Measurements from ENCODE around the gene CCDC158.
A peak's percentile ranks its signal among the peaks of the same experiment; 100 is the strongest.
"Not testable (repeated sequence)": the region's sequence is repeated elsewhere in the genome, so short reads cannot be mapped to it uniquely, and the experiment has no call there.

Gene CCDC158

GRCh38 chr4:76307660-76308014, 113.3 kb downstream of the CCDC158 start:
- DNase-seq = no peak

GRCh38 chr4:76306882-76307659, 113.9 kb downstream of the CCDC158 start:
- peak; percentile 34 for DNase-seq

- peak; percentile 71 for DNase-seq
Observed at GRCh38 chr4:76305971-76306881, 114.7 kb downstream of the CCDC158 start, which contains the start of gene STBD1. Gene STBD1 (plus strand): TSS chr4:76306733. CDS start chr4:76306770, 37 bp downstream.

GRCh38 chr4:76305033-76305687, 115.8 kb downstream of the CCDC158 start:
- no peak for DNase-seq

GRCh38 chr4:76302826-76303438, 118.0 kb downstream of the CCDC158 start:
- DNase-seq = no peak

GRCh38 chr4:76301775-76302162, 119.2 kb downstream of the CCDC158 start:
- DNase-seq = no peak

- DNase-seq = peak; percentile 55
Observed at GRCh38 chr4:76301068-76301774, 119.7 kb downstream of the CCDC158 start.

- no peak for DNase-seq
Observed at GRCh38 chr4:76300012-76300411, 120.9 kb downstream of the CCDC158 start.

GRCh38 chr4:76298227-76298626, 122.7 kb downstream of the CCDC158 start:
- DNase-seq = no peak

GRCh38 chr4:76296286-76296820, 124.6 kb downstream of the CCDC158 start:
- no peak for DNase-seq

- DNase-seq = no peak
Observed at GRCh38 chr4:76293772-76294171, 127.2 kb downstream of the CCDC158 start.

GRCh38 chr4:76292730-76293129, 128.2 kb downstream of the CCDC158 start:
- DNase-seq = no peak

GRCh38 chr4:76287811-76288210, 133.1 kb downstream of the CCDC158 start:
- DNase-seq = not testable (repeated sequence)

- no peak for DNase-seq
Observed at GRCh38 chr4:76283900-76284299, 137.0 kb downstream of the CCDC158 start.

GRCh38 chr4:76282941-76283689, 137.8 kb downstream of the CCDC158 start:
- no peak for DNase-seq

GRCh38 chr4:76281594-76281993, 139.3 kb downstream of the CCDC158 start:
- DNase-seq = not testable (repeated sequence)

- no peak for DNase-seq
Observed at GRCh38 chr4:76280488-76281441, 140.2 kb downstream of the CCDC158 start.

GRCh38 chr4:76279462-76279861, 141.5 kb downstream of the CCDC158 start:
- DNase-seq = no peak

- no peak for DNase-seq
Observed at GRCh38 chr4:76278583-76278982, 142.4 kb downstream of the CCDC158 start.

- no peak for DNase-seq
Observed at GRCh38 chr4:76277667-76278066, 143.3 kb downstream of the CCDC158 start.

Data from NCI-H510A (cell line).